C4-2B (cell line): Measurements from ENCODE around the gene ATP13A1.
"Not testable (repeated sequence)": the region's sequence is repeated elsewhere in the genome, so short reads cannot be mapped to it uniquely, and the experiment has no call there.

Experiments
- CTCF ChIP-seq: fragments of 450-650 bp; conservative IDR thresholded peaks from 2 replicates; pipeline ENCODE4 v1.5.1; 2017; ENCODE audit warnings: mild to moderate bottlenecking
- ZFX ChIP-seq: fragments of 450-650 bp; IDR thresholded peaks from 2 replicates; pipeline ENCODE4 v1.6.1; 2017

- not testable (repeated sequence) for TF ChIP-seq CTCF, ZFX
Measured at GRCh38 chr19:19665420-19665948, 2.0 kb upstream of the ATP13A1 start.
